Common myeloid progenitor, CD34-positive (primary cell): ENCODE measurements around the gene CAMK4.

Experiments used
- CTCF ChIA-PET: fragments of 350-600 bp; sonication (Branson Sonifier 250); formaldehyde crosslinking; loops from one replicate; lab custom pipeline; 2021; ENCODE audit warnings: antibody characterized with exemption; lab: Charles Lee
- POLR2A ChIA-PET: fragments of 350-600 bp; sonication (Branson Sonifier 250); formaldehyde crosslinking; loops from one replicate; lab custom pipeline; 2021; ENCODE audit warnings: antibody characterized with exemption; lab: Charles Lee
- DNase-seq, 3 donors: peaks; one replicate each; pipeline versions ENCODE4 v3.0.0 to v3.0.0-alpha.2; 2013
- H3K27ac ChIP-seq, 2 experiments: 1 replicate in 1 of 2; 2 replicates in 1 of 2; pipeline ENCODE4 v1.7.0; 2013; ENCODE audit warnings: inconsistent platforms in 2 of 2, low read length in 2 of 2, mild to moderate bottlenecking in 2 of 2, low read depth in 1 of 2, moderate library complexity in 1 of 2; ENCODE audit not compliant: severe bottlenecking in 2 of 2, insufficient read depth in 1 of 2, poor library complexity in 1 of 2
- H3K27me3 ChIP-seq, 5 experiments: replicated peaks in 2 of 5; 1 replicate in 3 of 5; 2 replicates in 2 of 5; pipeline versions ENCODE4 v1.6.1 to v1.7.0; 2013; ENCODE audit warnings: low read length in 4 of 5, mild to moderate bottlenecking in 2 of 5, moderate library complexity in 2 of 5, inconsistent platforms in 1 of 5; ENCODE audit not compliant: insufficient read depth in 5 of 5, control insufficient read depth in 4 of 5
- H3K36me3 ChIP-seq, 4 experiments: 1 replicate in 2 of 4; 2 replicates in 2 of 4; pipeline versions ENCODE4 v1.6.1 to v1.7.0; 2013; ENCODE audit warnings: low read length in 3 of 4, control low read depth in 1 of 4, mild to moderate bottlenecking in 1 of 4; ENCODE audit not compliant: control insufficient read depth in 4 of 4, insufficient read depth in 4 of 4
- H3K4me1 ChIP-seq, 4 experiments: 1 replicate in 3 of 4; 2 replicates in 1 of 4; pipeline versions ENCODE4 v1.6.1 to v1.7.1; 2013; ENCODE audit warnings: low read length in 3 of 4, mild to moderate bottlenecking in 3 of 4, control low read depth in 1 of 4, inconsistent platforms in 1 of 4, moderate library complexity in 1 of 4; ENCODE audit not compliant: control insufficient read depth in 4 of 4, insufficient read depth in 4 of 4; ENCODE audit errors: control extremely low read depth in 1 of 4
- H3K4me3 ChIP-seq, 7 experiments: 1 replicate in 4 of 7; 2 replicates in 3 of 7; pipeline versions ENCODE4 v1.5.1 to v1.7.0; 2013; ENCODE audit warnings: mild to moderate bottlenecking in 7 of 7, low read length in 6 of 7, moderate library complexity in 6 of 7, inconsistent platforms in 2 of 7, low read depth in 2 of 7, control low read depth in 1 of 7; ENCODE audit not compliant: insufficient read depth in 4 of 7, control insufficient read depth in 1 of 7; ENCODE audit errors: extremely low read depth in 1 of 7
- H3K9me3 ChIP-seq, 5 experiments: 1 replicate in 4 of 5; 2 replicates in 1 of 5; pipeline versions ENCODE4 v1.6.1 to v1.7.1; 2013; ENCODE audit warnings: low read length in 4 of 5, mild to moderate bottlenecking in 2 of 5, inconsistent platforms in 1 of 5, low read depth in 1 of 5, moderate library complexity in 1 of 5; ENCODE audit not compliant: control insufficient read depth in 4 of 5, insufficient read depth in 2 of 5; ENCODE audit errors: control extremely low read depth in 1 of 5
- WGBS: methylation state at CpG from one replicate; pipeline ENCODE4 v1.1.5; 2013; ENCODE audit not compliant: insufficient coverage; 5-methylcytosine and 5-hydroxymethylcytosine counted together

CAMK4 gene

GRCh38 chr5:111367115-111367514, 142.9 kb downstream of the CAMK4 start:
- Histone ChIP-seq H3K4me1 (no peaks in the 10 kb centered on the region), H3K27ac (no peak overlapping the region), H3K36me3 (no peaks in the 10 kb centered on the region), H3K27me3 (no peaks in the 10 kb centered on the region), H3K4me3 (no peak overlapping the region), H3K9me3 (peaks cover 0 to 1% (median 0%) of the 10 kb centered on the region in 5 experiments)
- WGBS, result 93% methylated on average over 3 of the region's 3 CpGs
- ChIA-PET CTCF (no interaction called here), POLR2A (no interaction called here)
- no peak for DNase-seq

DNA sequence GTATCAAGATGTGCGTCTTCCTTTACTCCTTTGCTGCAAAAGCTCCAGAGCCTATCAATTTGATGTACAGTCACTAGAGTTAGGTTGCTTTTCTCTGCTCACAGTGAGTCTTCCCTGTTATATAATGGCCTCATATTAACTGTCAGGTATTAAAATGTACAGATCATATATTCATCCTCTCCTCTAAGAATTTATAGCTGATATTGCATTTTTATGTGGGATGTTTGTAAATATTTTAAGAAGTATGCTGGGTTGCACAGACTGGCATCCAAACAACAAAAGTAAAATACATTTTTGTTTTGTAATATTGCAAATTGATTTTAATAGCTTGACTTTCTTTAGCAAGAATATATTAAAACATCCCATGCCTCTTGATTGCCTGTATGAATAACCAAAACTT, 148.6 kb downstream of the CAMK4 start:
- ChIA-PET CTCF (no interaction called here), POLR2A (no interaction called here)
- WGBS, result 83% methylated on average over 1 of the region's 1 CpG
- Histone ChIP-seq H3K4me3 (no peak overlapping the region), H3K27me3 (no peaks in the 10 kb centered on the region), H3K9me3 (peaks cover 0 to 1% (median 0%) of the 10 kb centered on the region in 5 experiments), H3K4me1 (no peaks in the 10 kb centered on the region), H3K27ac (no peak overlapping the region), H3K36me3 (no peaks in the 10 kb centered on the region)
- DNase-seq, result no peak

- ChIA-PET CTCF (no interaction called here), POLR2A (no interaction called here)
- no peak for DNase-seq
- WGBS, result 83% methylated on average over 4 of the region's 4 CpGs
- H3K27ac ChIP-seq, result no peak overlapping the region
- H3K27me3 ChIP-seq, result no peaks in the 10 kb centered on the region
- H3K36me3 ChIP-seq, result no peaks in the 10 kb centered on the region
- H3K9me3 ChIP-seq, result peaks cover 0 to 1% (median 0%) of the 10 kb centered on the region in 5 experiments
- no peak overlapping the region for H3K4me3 ChIP-seq
- H3K4me1 ChIP-seq, result no peaks in the 10 kb centered on the region
Measured at GRCh38 chr5:111374380-111374779, 150.2 kb downstream of the CAMK4 start.

DNA sequence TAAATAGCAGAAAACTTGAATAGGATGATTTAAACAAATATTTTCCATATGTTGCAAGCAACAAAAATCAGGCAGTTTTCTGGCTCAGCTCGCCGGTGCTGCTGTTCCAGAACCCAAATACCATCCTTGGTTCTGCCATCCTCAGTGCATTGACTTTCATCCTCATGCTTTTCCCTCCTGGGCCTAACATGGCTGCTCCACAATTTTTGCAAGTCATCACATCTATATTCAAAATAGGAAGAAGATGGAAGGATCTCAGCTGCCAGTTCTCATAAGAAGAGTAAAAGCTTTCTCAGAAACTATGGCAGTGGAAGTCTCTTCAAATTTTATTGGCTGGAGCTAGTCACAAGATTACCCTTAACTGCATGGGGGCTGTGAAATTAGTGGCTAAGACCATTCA, 151.5 kb downstream of the CAMK4 start:
- DNase-seq, result no peak
- Histone ChIP-seq H3K36me3 (no peaks in the 10 kb centered on the region), H3K27ac (no peak overlapping the region), H3K4me3 (no peak overlapping the region), H3K9me3 (peaks cover 0 to 1% (median 0%) of the 10 kb centered on the region in 5 experiments), H3K27me3 (no peaks in the 10 kb centered on the region), H3K4me1 (no peaks in the 10 kb centered on the region)
- ChIA-PET POLR2A (no interaction called here), CTCF (no interaction called here)
- WGBS, result no CpG with 5 or more reads among the region's 2 CpGs

DNA sequence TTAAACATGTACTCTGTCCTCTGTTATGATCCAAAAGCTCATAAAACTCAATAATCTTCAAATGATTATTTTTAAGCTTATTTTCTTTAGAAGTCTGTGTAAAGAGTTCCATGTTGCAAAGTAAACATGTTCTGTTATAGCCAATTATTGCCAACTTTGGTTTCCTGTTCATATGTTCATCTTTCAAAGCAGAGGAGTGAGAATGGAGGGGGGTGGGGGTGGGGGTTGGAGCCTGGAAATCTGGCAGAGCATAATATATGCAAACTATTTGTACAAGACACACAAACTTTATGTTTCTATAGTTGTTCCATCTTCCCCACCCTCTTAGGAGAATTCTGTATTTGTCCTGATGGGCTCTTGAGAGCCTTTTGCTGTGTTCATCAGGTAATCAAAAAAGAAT, 153.1 kb downstream of the CAMK4 start:
- Histone ChIP-seq H3K27ac (no peak overlapping the region), H3K4me1 (no peaks in the 10 kb centered on the region), H3K36me3 (no peaks in the 10 kb centered on the region), H3K4me3 (no peak overlapping the region), H3K27me3 (no peaks in the 10 kb centered on the region), H3K9me3 (no peaks in the 10 kb centered on the region)
- CTCF ChIA-PET, result no interaction called here
- POLR2A ChIA-PET, result no interaction called here
- DNase-seq, result no peak

GRCh38 chr5:111379391-111379816, 155.2 kb downstream of the CAMK4 start:
- DNase-seq, result no peak
- Histone ChIP-seq H3K4me1 (no peaks in the 10 kb centered on the region), H3K9me3 (no peaks in the 10 kb centered on the region), H3K27me3 (no peaks in the 10 kb centered on the region), H3K36me3 (no peaks in the 10 kb centered on the region), H3K27ac (no peak overlapping the region), H3K4me3 (no peak overlapping the region)
- ChIA-PET CTCF (interaction anchor here (0.8 kb wide), 1 partner anchor 25 kb away, joined by 3 read pairs; no protein-coding TSS in a partner anchor), POLR2A (no interaction called here)

- ChIA-PET CTCF (no interaction called here), POLR2A (no interaction called here)
- 100% methylated on average over 1 of the region's 6 CpGs for WGBS
Measured at GRCh38 chr5:111383288-111383970, 159.2 kb downstream of the CAMK4 start.

More at GRCh38 chr5:111383288-111383970, 159.2 kb downstream of the CAMK4 start:
- Histone ChIP-seq H3K36me3 (no peaks in the 10 kb centered on the region), H3K27ac (no peak overlapping the region), H3K4me1 (no peaks in the 10 kb centered on the region), H3K4me3 (no peak overlapping the region), H3K9me3 (no peaks in the 10 kb centered on the region), H3K27me3 (peaks cover 0 to 1% (median 0%) of the 10 kb centered on the region in 5 experiments)
- no peak for DNase-seq
